Esophagus squamous epithelium (tissue), 4 donors: ENCODE data around the gene RBP3.

Experiments used
- POLR2A ChIP-seq, 4 donors: fragments of 450-650 bp; IDR thresholded peaks; one replicate each; pipeline ENCODE4 v1.6.1; 2017; ENCODE audit warnings: antibody characterized with exemption in 4 of 4, mild to moderate bottlenecking in 4 of 4, moderate library complexity in 3 of 4
- TF ChIP-seq, protein P1 (sequence below), 6 experiments: fragments of 450-650 bp in 4 of 6; fragments of 200-600 bp in 2 of 6; sonication (generic) in 2 of 6; IDR thresholded peaks; one replicate each; pipeline ENCODE4 v1.5.1; 2016 to 2019; ENCODE audit warnings: antibody characterized with exemption in 6 of 6, mild to moderate bottlenecking in 4 of 6, moderate library complexity in 4 of 6

DNA sequence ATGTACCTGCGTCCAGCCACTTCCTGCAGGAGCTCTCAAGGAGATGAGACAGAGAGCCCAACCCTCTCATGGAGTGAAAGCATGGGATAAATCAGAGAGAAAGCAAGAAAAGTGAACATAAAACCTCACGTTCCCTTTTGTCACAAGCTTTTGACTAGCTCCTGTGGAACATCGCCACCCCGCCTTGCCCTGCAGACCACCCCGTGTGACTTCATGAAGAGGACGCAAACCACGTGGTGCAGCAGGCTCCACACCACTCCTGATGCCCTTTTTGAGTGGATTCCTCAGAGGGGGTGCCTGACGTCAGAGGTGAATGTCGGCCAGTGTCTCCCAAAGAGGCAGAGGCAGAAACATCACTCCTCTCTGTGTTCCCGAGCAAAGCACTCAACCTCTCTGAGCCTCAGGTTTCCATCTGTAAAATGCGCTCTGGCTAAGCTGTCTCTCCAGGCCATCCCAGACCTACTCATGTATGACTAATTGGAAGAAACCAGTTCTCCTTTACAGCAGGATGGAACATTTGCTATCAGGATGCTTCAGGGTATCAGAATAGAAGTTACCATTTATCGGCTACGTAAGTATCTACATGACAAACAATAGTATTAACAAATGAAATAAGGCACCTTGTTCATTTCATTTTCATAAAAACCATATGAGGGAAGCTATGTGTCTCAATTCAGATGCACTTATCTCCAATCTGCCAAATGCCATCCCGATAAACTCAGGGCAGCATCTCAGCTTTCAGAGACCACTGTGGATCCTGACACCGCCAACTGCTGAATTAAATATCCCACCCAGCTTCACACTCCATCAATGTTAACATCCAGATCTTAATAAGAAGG is 30.7 kb downstream of the RBP3 start:
- TF ChIP-seq, protein P1, sequence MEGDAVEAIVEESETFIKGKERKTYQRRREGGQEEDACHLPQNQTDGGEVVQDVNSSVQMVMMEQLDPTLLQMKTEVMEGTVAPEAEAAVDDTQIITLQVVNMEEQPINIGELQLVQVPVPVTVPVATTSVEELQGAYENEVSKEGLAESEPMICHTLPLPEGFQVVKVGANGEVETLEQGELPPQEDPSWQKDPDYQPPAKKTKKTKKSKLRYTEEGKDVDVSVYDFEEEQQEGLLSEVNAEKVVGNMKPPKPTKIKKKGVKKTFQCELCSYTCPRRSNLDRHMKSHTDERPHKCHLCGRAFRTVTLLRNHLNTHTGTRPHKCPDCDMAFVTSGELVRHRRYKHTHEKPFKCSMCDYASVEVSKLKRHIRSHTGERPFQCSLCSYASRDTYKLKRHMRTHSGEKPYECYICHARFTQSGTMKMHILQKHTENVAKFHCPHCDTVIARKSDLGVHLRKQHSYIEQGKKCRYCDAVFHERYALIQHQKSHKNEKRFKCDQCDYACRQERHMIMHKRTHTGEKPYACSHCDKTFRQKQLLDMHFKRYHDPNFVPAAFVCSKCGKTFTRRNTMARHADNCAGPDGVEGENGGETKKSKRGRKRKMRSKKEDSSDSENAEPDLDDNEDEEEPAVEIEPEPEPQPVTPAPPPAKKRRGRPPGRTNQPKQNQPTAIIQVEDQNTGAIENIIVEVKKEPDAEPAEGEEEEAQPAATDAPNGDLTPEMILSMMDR (IDR thresholded peaks at IDR 0.05): no peak
- TF ChIP-seq POLR2A (IDR thresholded peaks at IDR 0.05): no peak
